OCI-LY1 (cell line): ENCODE data around the gene LDHAL6B.

Experiments
- H2AFZ ChIP-seq: fragments of 200-600 bp; sonication (generic), shearing (Covaris generic); 2 replicates; pipeline ENCODE4 v1.6.0; 2014; ENCODE audit warnings: antibody characterized with exemption, mild to moderate bottlenecking, low read length
- H3F3A ChIP-seq: fragments of 200-600 bp; sonication (generic), shearing (Covaris generic); 2 replicates; pipeline ENCODE4 v1.6.0; 2014; ENCODE audit warnings: mild to moderate bottlenecking, antibody characterized with exemption, low read length, moderate library complexity; ENCODE audit not compliant: insufficient read depth
- H3K27ac ChIP-seq: fragments of 200-600 bp; sonication (generic); 2 replicates; pipeline ENCODE4 v1.5.1; 2014; ENCODE audit warnings: low read length, mixed run types, mild to moderate bottlenecking, low read depth; ENCODE audit not compliant: poor library complexity, severe bottlenecking
- H3K27me3 ChIP-seq: fragments of 200-600 bp; sonication (generic); 2 replicates; pipeline ENCODE4 v1.6.0; 2014; ENCODE audit warnings: antibody characterized with exemption, mild to moderate bottlenecking, low read length, moderate library complexity; ENCODE audit not compliant: insufficient read depth
- H3K36me3 ChIP-seq: fragments of 200-600 bp; sonication (generic); 2 replicates; pipeline ENCODE4 v1.6.1; 2014; ENCODE audit warnings: mild to moderate bottlenecking, antibody characterized with exemption, low read length, moderate library complexity, mixed read lengths; ENCODE audit not compliant: insufficient read depth
- H3K4me1 ChIP-seq: fragments of 200-600 bp; sonication (generic); 2 replicates; pipeline ENCODE4 v1.5.1; 2014; ENCODE audit warnings: mild to moderate bottlenecking, low read length, moderate library complexity; ENCODE audit not compliant: insufficient read depth, severe bottlenecking
- H3K4me2 ChIP-seq: fragments of 200-600 bp; sonication (generic), shearing (Covaris generic); 2 replicates; pipeline ENCODE4 v1.6.1; 2014; ENCODE audit warnings: low read length
- H3K4me3 ChIP-seq: fragments of 200-600 bp; sonication (generic); 2 replicates; pipeline ENCODE4 v1.5.1; 2014; ENCODE audit warnings: low read length, low read depth, mild to moderate bottlenecking, mixed read lengths; ENCODE audit not compliant: poor library complexity, severe bottlenecking
- H3K79me2 ChIP-seq: fragments of 200-600 bp; shearing (Covaris generic); 2 replicates; pipeline ENCODE4 v1.6.1; 2016; ENCODE audit warnings: mixed run types, low read length, mixed read lengths; ENCODE audit not compliant: insufficient read depth
- H3K9ac ChIP-seq: fragments of 200-600 bp; sonication (generic), shearing (Covaris generic); 2 replicates; pipeline ENCODE4 v1.6.1; 2014; ENCODE audit warnings: mild to moderate bottlenecking, low read length, mixed read lengths
- H3K9me2 ChIP-seq: fragments of 200-600 bp; sonication (generic), shearing (Covaris generic); 2 replicates; pipeline ENCODE4 v1.6.1; 2014; ENCODE audit warnings: low read depth, mild to moderate bottlenecking, low read length, mixed read lengths
- H3K9me3 ChIP-seq: fragments of 200-600 bp; shearing (Covaris generic); 2 replicates; pipeline ENCODE4 v1.6.1; 2014; ENCODE audit warnings: low read length, mixed read lengths
- H4K20me1 ChIP-seq: fragments of 200-600 bp; sonication (generic), shearing (Covaris generic); 2 replicates; pipeline ENCODE4 v1.6.0; 2016; ENCODE audit warnings: mild to moderate bottlenecking, low read length; ENCODE audit not compliant: insufficient read depth
- EZH2 ChIP-seq: fragments of 200-600 bp; sonication (generic), shearing (Covaris generic); IDR thresholded peaks from 2 replicates; pipeline ENCODE4 v1.8.0; 2017; ENCODE audit warnings: borderline replicate concordance, mixed run types, mild to moderate bottlenecking, antibody characterized with exemption, low read length, moderate library complexity, mixed read lengths
- TF ChIP-seq, protein P1 (sequence below): fragments of 200-600 bp; sonication (generic), shearing (Covaris generic); IDR thresholded peaks from 2 replicates; pipeline ENCODE4 v1.5.1; 2017; ENCODE audit warnings: mild to moderate bottlenecking, antibody characterized with exemption, low read length, moderate library complexity, mixed read lengths

The LDHAL6B gene

DNA sequence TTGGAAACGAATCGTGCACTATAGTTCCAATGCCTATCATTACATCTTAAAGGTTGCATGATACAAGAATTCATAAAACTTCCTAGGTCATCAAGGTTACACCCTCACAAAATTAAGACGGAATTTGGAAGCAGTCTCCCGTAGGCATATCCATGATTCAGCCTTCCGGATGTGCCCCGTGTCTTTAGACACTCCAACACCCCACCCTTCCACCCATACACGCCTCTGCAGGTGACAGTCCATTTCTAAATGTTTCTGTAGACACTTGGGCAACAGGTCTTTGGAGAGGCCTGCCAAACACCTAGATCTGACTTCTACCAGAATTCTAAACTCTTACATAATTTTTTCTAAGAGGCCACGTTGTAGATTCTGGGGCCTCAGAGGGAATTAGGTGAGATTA, 49.8 kb downstream of the LDHAL6B start:
- H3K9me3 ChIP-seq, result no peaks in the 10 kb centered on the region
- no peaks in the 10 kb centered on the region for H3K79me2 ChIP-seq
- H3F3A ChIP-seq, result peaks cover 7% of the 10 kb centered on the region; the same call in 1 of the 2 replicates
- H3K36me3 ChIP-seq, result peaks cover 29% of the 10 kb centered on the region; the same call in 1 of the 2 replicates
- no peaks in the 10 kb centered on the region for H4K20me1 ChIP-seq
- H3K4me3 ChIP-seq, result no peak overlapping the region
- H3K4me2 ChIP-seq, result no peak overlapping the region
- H3K9ac ChIP-seq, result no peak overlapping the region
- H3K27me3 ChIP-seq, result no peaks in the 10 kb centered on the region
- H3K27ac ChIP-seq, result no peak overlapping the region
- H3K9me2 ChIP-seq, result no peaks in the 10 kb centered on the region
- peaks cover 39% of the 10 kb centered on the region for H3K4me1 ChIP-seq
- no peak for TF ChIP-seq EZH2
- TF ChIP-seq, protein P1, sequence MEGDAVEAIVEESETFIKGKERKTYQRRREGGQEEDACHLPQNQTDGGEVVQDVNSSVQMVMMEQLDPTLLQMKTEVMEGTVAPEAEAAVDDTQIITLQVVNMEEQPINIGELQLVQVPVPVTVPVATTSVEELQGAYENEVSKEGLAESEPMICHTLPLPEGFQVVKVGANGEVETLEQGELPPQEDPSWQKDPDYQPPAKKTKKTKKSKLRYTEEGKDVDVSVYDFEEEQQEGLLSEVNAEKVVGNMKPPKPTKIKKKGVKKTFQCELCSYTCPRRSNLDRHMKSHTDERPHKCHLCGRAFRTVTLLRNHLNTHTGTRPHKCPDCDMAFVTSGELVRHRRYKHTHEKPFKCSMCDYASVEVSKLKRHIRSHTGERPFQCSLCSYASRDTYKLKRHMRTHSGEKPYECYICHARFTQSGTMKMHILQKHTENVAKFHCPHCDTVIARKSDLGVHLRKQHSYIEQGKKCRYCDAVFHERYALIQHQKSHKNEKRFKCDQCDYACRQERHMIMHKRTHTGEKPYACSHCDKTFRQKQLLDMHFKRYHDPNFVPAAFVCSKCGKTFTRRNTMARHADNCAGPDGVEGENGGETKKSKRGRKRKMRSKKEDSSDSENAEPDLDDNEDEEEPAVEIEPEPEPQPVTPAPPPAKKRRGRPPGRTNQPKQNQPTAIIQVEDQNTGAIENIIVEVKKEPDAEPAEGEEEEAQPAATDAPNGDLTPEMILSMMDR, result no peak
- H2AFZ ChIP-seq, result no peak overlapping the region

DNA sequence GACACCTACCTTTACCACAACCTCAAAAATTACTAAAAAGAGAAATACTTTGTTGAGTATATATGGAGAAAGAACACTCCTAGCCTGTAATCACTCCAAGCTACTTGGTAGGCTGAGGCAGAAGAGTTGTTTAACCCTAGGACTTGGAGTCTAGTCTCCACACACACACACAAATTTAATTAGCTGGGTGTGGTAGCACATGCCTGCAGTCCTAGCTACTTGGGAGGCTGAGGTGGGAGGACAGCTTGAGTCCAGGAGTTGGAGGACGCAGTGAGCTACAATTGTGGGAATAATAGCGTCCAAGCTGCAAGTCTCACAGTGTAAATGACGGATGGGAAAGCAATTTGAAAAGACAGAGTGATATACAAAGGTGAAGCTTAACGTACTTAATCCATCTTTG, 50.5 kb downstream of the LDHAL6B start:
- no peaks in the 10 kb centered on the region for H3K9me3 ChIP-seq
- no peaks in the 10 kb centered on the region for H3K27me3 ChIP-seq
- no peak overlapping the region for H3K27ac ChIP-seq
- H3K9me2 ChIP-seq, result no peaks in the 10 kb centered on the region
- peaks cover under 1% of the 10 kb centered on the region; the same call in 1 of the 2 replicates for H3F3A ChIP-seq
- peaks cover 33% of the 10 kb centered on the region; the same call in 1 of the 2 replicates for H3K36me3 ChIP-seq
- no peak overlapping the region for H3K4me2 ChIP-seq
- no peak overlapping the region for H2AFZ ChIP-seq
- no peaks in the 10 kb centered on the region for H4K20me1 ChIP-seq
- no peak overlapping the region for H3K9ac ChIP-seq
- no peaks in the 10 kb centered on the region for H3K79me2 ChIP-seq
- no peak for TF ChIP-seq EZH2
- TF ChIP-seq, protein P1, result no peak
- peaks cover 33% of the 10 kb centered on the region for H3K4me1 ChIP-seq
- no peak overlapping the region for H3K4me3 ChIP-seq
